Neural progenitor cell (in vitro differentiated cells): ENCODE results near the gene SMIM38.

Experiments used
- CTCF ChIP-seq: fragments of 200-600 bp; sonication (generic); IDR thresholded peaks from 2 replicates; pipeline ENCODE4 v1.5.1; 2017; ENCODE audit warnings: antibody characterized with exemption, mild to moderate bottlenecking
- EZH2 ChIP-seq: fragments of 200-600 bp; sonication (generic); IDR thresholded peaks from 2 replicates; pipeline ENCODE4 v1.6.1; 2017; ENCODE audit warnings: antibody characterized with exemption, mild to moderate bottlenecking, moderate library complexity
- EZH2phosphoT487 ChIP-seq: fragments of 200-600 bp; sonication (generic); IDR thresholded peaks from 2 replicates; pipeline ENCODE4 v1.6.1; 2017; ENCODE audit warnings: antibody characterized with exemption

- TF ChIP-seq CTCF, result no peak
- no peak for TF ChIP-seq EZH2phosphoT487
- TF ChIP-seq EZH2, result no peak
Measured at GRCh38 chr11:69127884-69128283, 27.9 kb upstream of the SMIM38 start.
